ENCODE data around the gene HEXIM2.

GRCh38 chr17:45175759-45176115 is 14.1 kb downstream of the HEXIM2 start:
- TF ChIP-seq EZH2 (IDR thresholded peaks at IDR 0.05) (no peak), POLR2AphosphoS5 (IDR thresholded peaks at IDR 0.05; ENCODE audit: borderline replicate concordance, low read depth, low read length) (no peak)

All from SK-N-MC (cell line).